Measurements from ENCODE around the gene SERPINE2.
A peak's percentile ranks its signal among the peaks of the same experiment; 100 is the strongest.

The SERPINE2 gene

GRCh38 chr2:224036731-224037361 is 2.2 kb downstream of the SERPINE2 start:
- H3K9ac ChIP-seq (ENCODE audit: low read depth, low read length): peak overlapping the region; percentile 19; the same call in 1 of the 2 replicates
- H3K9me3 ChIP-seq (ENCODE audit: control insufficient read depth, insufficient read depth, low read length): no peaks in the 10 kb centered on the region
- peaks cover 22% of the 10 kb centered on the region for H3K4me1 ChIP-seq (ENCODE audit: insufficient read depth, low read length)
- no peaks in the 10 kb centered on the region; the same call in 1 of the 2 replicates for H3K36me3 ChIP-seq (ENCODE audit: insufficient read depth, low read length)

GRCh38 chr2:224034017-224034416 is 5.1 kb downstream of the SERPINE2 start:
- Histone ChIP-seq H3K4me1 (ENCODE audit: insufficient read depth, low read length) (peaks cover 18% of the 10 kb centered on the region), H3K9me3 (ENCODE audit: control insufficient read depth, insufficient read depth, low read length) (no peaks in the 10 kb centered on the region), H3K9ac (ENCODE audit: low read depth, low read length) (no peak overlapping the region), H3K36me3 (ENCODE audit: insufficient read depth, low read length) (no peaks in the 10 kb centered on the region; the same call in 1 of the 2 replicates)

- H3K4me1 ChIP-seq (ENCODE audit: insufficient read depth, low read length): peaks cover 18% of the 10 kb centered on the region
- no peak overlapping the region for H3K9ac ChIP-seq (ENCODE audit: low read depth, low read length)
- no peaks in the 10 kb centered on the region; the same call in 1 of the 2 replicates for H3K36me3 ChIP-seq (ENCODE audit: insufficient read depth, low read length)
- no peaks in the 10 kb centered on the region for H3K9me3 ChIP-seq (ENCODE audit: control insufficient read depth, insufficient read depth, low read length)
Observed at GRCh38 chr2:224033601-224034000, 5.5 kb downstream of the SERPINE2 start.

- Histone ChIP-seq H3K4me1 (ENCODE audit: insufficient read depth, low read length) (peaks cover 25% of the 10 kb centered on the region), H3K9me3 (ENCODE audit: control insufficient read depth, insufficient read depth, low read length) (no peaks in the 10 kb centered on the region), H3K36me3 (ENCODE audit: insufficient read depth, low read length) (no peaks in the 10 kb centered on the region; the same call in 1 of the 2 replicates), H3K9ac (ENCODE audit: low read depth, low read length) (no peak overlapping the region)
Observed at GRCh38 chr2:224032283-224032682, 6.8 kb downstream of the SERPINE2 start.

- no peaks in the 10 kb centered on the region; the same call in 1 of the 2 replicates for H3K36me3 ChIP-seq (ENCODE audit: insufficient read depth, low read length)
- H3K4me1 ChIP-seq (ENCODE audit: insufficient read depth, low read length): peaks cover 28% of the 10 kb centered on the region
- H3K9me3 ChIP-seq (ENCODE audit: control insufficient read depth, insufficient read depth, low read length): no peaks in the 10 kb centered on the region
- no peak overlapping the region for H3K9ac ChIP-seq (ENCODE audit: low read depth, low read length)
Observed at GRCh38 chr2:224031358-224031970, 7.6 kb downstream of the SERPINE2 start.

- Histone ChIP-seq H3K4me1 (ENCODE audit: insufficient read depth, low read length) (peaks cover 34% of the 10 kb centered on the region), H3K9me3 (ENCODE audit: control insufficient read depth, insufficient read depth, low read length) (no peaks in the 10 kb centered on the region), H3K9ac (ENCODE audit: low read depth, low read length) (no peak overlapping the region)
Observed at GRCh38 chr2:224030786-224031185, 8.3 kb downstream of the SERPINE2 start.

GRCh38 chr2:224029876-224030275 is 9.2 kb downstream of the SERPINE2 start:
- no peaks in the 10 kb centered on the region for H3K36me3 ChIP-seq (ENCODE audit: insufficient read depth, low read length)
- H3K9ac ChIP-seq (ENCODE audit: low read depth, low read length): no peak overlapping the region
- H3K4me1 ChIP-seq (ENCODE audit: insufficient read depth, low read length): peaks cover 39% of the 10 kb centered on the region
- H3K9me3 ChIP-seq (ENCODE audit: control insufficient read depth, insufficient read depth, low read length): no peaks in the 10 kb centered on the region

More at GRCh38 chr2:224030786-224031185, 8.3 kb downstream of the SERPINE2 start:
- H3K36me3 ChIP-seq (ENCODE audit: insufficient read depth, low read length): no peaks in the 10 kb centered on the region; the same call in 1 of the 2 replicates

GRCh38 chr2:224027931-224028330 is 11.2 kb downstream of the SERPINE2 start:
- Histone ChIP-seq H3K4me1 (ENCODE audit: insufficient read depth, low read length) (peaks cover 49% of the 10 kb centered on the region), H3K36me3 (ENCODE audit: insufficient read depth, low read length) (peaks cover 4% of the 10 kb centered on the region), H3K9me3 (ENCODE audit: control insufficient read depth, insufficient read depth, low read length) (no peaks in the 10 kb centered on the region), H3K9ac (ENCODE audit: low read depth, low read length) (no peak overlapping the region)

GRCh38 chr2:224027070-224027469 is 12.0 kb downstream of the SERPINE2 start:
- Histone ChIP-seq H3K4me1 (ENCODE audit: insufficient read depth, low read length) (peaks cover 42% of the 10 kb centered on the region), H3K36me3 (ENCODE audit: insufficient read depth, low read length) (peaks cover 4% of the 10 kb centered on the region), H3K9me3 (ENCODE audit: control insufficient read depth, insufficient read depth, low read length) (no peaks in the 10 kb centered on the region), H3K9ac (ENCODE audit: low read depth, low read length) (no peak overlapping the region)

GRCh38 chr2:224025874-224026273 is 13.2 kb downstream of the SERPINE2 start:
- Histone ChIP-seq H3K9me3 (ENCODE audit: control insufficient read depth, insufficient read depth, low read length) (no peaks in the 10 kb centered on the region), H3K4me1 (ENCODE audit: insufficient read depth, low read length) (peaks cover 38% of the 10 kb centered on the region), H3K9ac (ENCODE audit: low read depth, low read length) (no peak overlapping the region), H3K36me3 (ENCODE audit: insufficient read depth, low read length) (peaks cover 4% of the 10 kb centered on the region)

GRCh38 chr2:224024270-224024669 is 14.8 kb downstream of the SERPINE2 start:
- Histone ChIP-seq H3K4me1 (ENCODE audit: insufficient read depth, low read length) (peaks cover 38% of the 10 kb centered on the region), H3K36me3 (ENCODE audit: insufficient read depth, low read length) (peaks cover 4% of the 10 kb centered on the region), H3K9ac (ENCODE audit: low read depth, low read length) (no peak overlapping the region), H3K9me3 (ENCODE audit: control insufficient read depth, insufficient read depth, low read length) (no peaks in the 10 kb centered on the region)

- H3K4me1 ChIP-seq (ENCODE audit: insufficient read depth, low read length): peaks cover 37% of the 10 kb centered on the region
- H3K9ac ChIP-seq (ENCODE audit: low read depth, low read length): no peak overlapping the region
- H3K9me3 ChIP-seq (ENCODE audit: control insufficient read depth, insufficient read depth, low read length): no peaks in the 10 kb centered on the region
- peaks cover 4% of the 10 kb centered on the region for H3K36me3 ChIP-seq (ENCODE audit: insufficient read depth, low read length)
Observed at GRCh38 chr2:224023188-224023587, 15.9 kb downstream of the SERPINE2 start.

- H3K9ac ChIP-seq (ENCODE audit: low read depth, low read length): no peak overlapping the region
- H3K4me1 ChIP-seq (ENCODE audit: insufficient read depth, low read length): peaks cover 30% of the 10 kb centered on the region
- H3K36me3 ChIP-seq (ENCODE audit: insufficient read depth, low read length): peaks cover 4% of the 10 kb centered on the region
- H3K9me3 ChIP-seq (ENCODE audit: control insufficient read depth, insufficient read depth, low read length): no peaks in the 10 kb centered on the region
Observed at GRCh38 chr2:224022486-224022885, 16.6 kb downstream of the SERPINE2 start.

GRCh38 chr2:224020523-224020922 is 18.6 kb downstream of the SERPINE2 start:
- peaks cover 13% of the 10 kb centered on the region for H3K4me1 ChIP-seq (ENCODE audit: insufficient read depth, low read length)
- no peaks in the 10 kb centered on the region for H3K9me3 ChIP-seq (ENCODE audit: control insufficient read depth, insufficient read depth, low read length)
- H3K36me3 ChIP-seq (ENCODE audit: insufficient read depth, low read length): peaks cover 4% of the 10 kb centered on the region
- no peak overlapping the region for H3K9ac ChIP-seq (ENCODE audit: low read depth, low read length)

- no peak overlapping the region for H3K9ac ChIP-seq (ENCODE audit: low read depth, low read length)
- no peaks in the 10 kb centered on the region for H3K4me1 ChIP-seq (ENCODE audit: insufficient read depth, low read length)
- no peaks in the 10 kb centered on the region for H3K9me3 ChIP-seq (ENCODE audit: control insufficient read depth, insufficient read depth, low read length)
- no peaks in the 10 kb centered on the region for H3K36me3 ChIP-seq (ENCODE audit: insufficient read depth, low read length)
Observed at GRCh38 chr2:224017957-224018356, 21.1 kb downstream of the SERPINE2 start.

Data from ES-I3 (cell line).